IMR-90 (cell line): ENCODE results near the gene PRKAG2. TPM values are rescaled to one million over a fixed set of nuclear protein-coding genes. Genes with fewer than 3 reads are reported as not detected.

Experiments
- ATAC-seq: fragments of 200-7000 bp; cut with Tn5 transposase; 2 replicates; pipeline ENCODE4 v1.9.1; 2020; ENCODE audit warnings: low read depth, mild to moderate bottlenecking, moderate library complexity
- BruUV-seq: library from RNA; stranded (reverse); fragments of 400-500 nt; replicated peaks from 2 replicates; lab custom pipeline; 2021; lab: Mats Ljungman, UMichigan
- CTCF ChIA-PET: fragments of 300-600 bp; formaldehyde crosslinking; extraction: SDS; loops from one replicate; lab custom pipeline; 2021; ENCODE audit warnings: antibody characterized with exemption; lab: Yijun Ruan, JAX
- POLR2A ChIA-PET: fragments of 300-600 bp; sonication (Branson Sonifier 250); formaldehyde crosslinking; loops from one replicate; lab custom pipeline; 2022; ENCODE audit warnings: antibody characterized with exemption; ENCODE audit not compliant: unreplicated experiment; lab: Charles Lee
- DNase-seq: peaks from one replicate; pipeline ENCODE4 v3.0.0; 2013
- H2AFZ ChIP-seq: replicated peaks from 2 replicates; pipeline ENCODE3; 2013; ENCODE audit warnings: low read length, mild to moderate bottlenecking; ENCODE audit not compliant: poor library complexity
- H2AK5ac ChIP-seq: 2 replicates; pipeline ENCODE4 v1.6.1; 2013; ENCODE audit warnings: low read depth, low read length, inconsistent platforms
- H2AK9ac ChIP-seq: replicated peaks from 2 replicates; pipeline ENCODE3; 2013; ENCODE audit warnings: mild to moderate bottlenecking, low read depth, low read length, moderate library complexity; ENCODE audit not compliant: poor library complexity
- H2BK120ac ChIP-seq: 2 replicates; pipeline ENCODE4 v1.6.1; 2013; ENCODE audit warnings: low read depth, low read length, inconsistent platforms
- H2BK15ac ChIP-seq: 3 replicates; pipeline ENCODE4 v1.6.1; 2013; ENCODE audit warnings: low read depth, low read length, inconsistent platforms
- H2BK20ac ChIP-seq: 2 replicates; pipeline ENCODE4 v1.6.1; 2013; ENCODE audit warnings: low read depth, mild to moderate bottlenecking, inconsistent platforms, low read length, moderate library complexity
- H2BK5ac ChIP-seq: 2 replicates; pipeline ENCODE4 v1.6.1; 2013; ENCODE audit warnings: mild to moderate bottlenecking, low read depth, low read length, inconsistent platforms; ENCODE audit not compliant: poor library complexity, severe bottlenecking
- H3K14ac ChIP-seq: replicated peaks from 2 replicates; pipeline ENCODE4 v1.6.1; 2013; ENCODE audit warnings: low read depth, low read length, inconsistent platforms
- H3K18ac ChIP-seq: 2 replicates; pipeline ENCODE4 v1.6.1; 2013; ENCODE audit warnings: low read depth, low read length, control low read depth
- H3K23ac ChIP-seq: 2 replicates; pipeline ENCODE4 v1.6.1; 2013; ENCODE audit warnings: low read depth, low read length, inconsistent platforms
- H3K27ac ChIP-seq: 2 replicates; pipeline ENCODE4 v1.5.1; 2013; ENCODE audit warnings: mild to moderate bottlenecking, control low read depth, low read length; ENCODE audit not compliant: insufficient read depth
- H3K27me3 ChIP-seq: 2 replicates; pipeline ENCODE4 v1.6.1; 2013; ENCODE audit warnings: low read length; ENCODE audit not compliant: control insufficient read depth, insufficient read depth
- H3K36me3 ChIP-seq: 2 replicates; pipeline ENCODE4 v1.6.1; 2013; ENCODE audit warnings: low read length, mixed read lengths; ENCODE audit not compliant: control insufficient read depth, insufficient read depth
- H3K4ac ChIP-seq: 2 replicates; pipeline ENCODE4 v1.6.1; 2013; ENCODE audit warnings: low read depth, low read length, inconsistent platforms
- H3K4me1 ChIP-seq: 2 replicates; pipeline ENCODE4 v1.6.1; 2013; ENCODE audit warnings: low read length, mixed read lengths; ENCODE audit not compliant: control insufficient read depth, insufficient read depth
- H3K4me2 ChIP-seq: 2 replicates; pipeline ENCODE4 v1.6.1; 2013; ENCODE audit warnings: low read depth, mild to moderate bottlenecking, control low read depth, low read length, moderate library complexity
- H3K4me3 ChIP-seq: 2 replicates; pipeline ENCODE4 v1.5.1; 2013; ENCODE audit warnings: low read depth, mild to moderate bottlenecking, control low read depth, low read length, moderate library complexity; ENCODE audit not compliant: insufficient read depth
- H3K56ac ChIP-seq: 2 replicates; pipeline ENCODE4 v1.6.1; 2013; ENCODE audit warnings: low read length, inconsistent platforms; ENCODE audit not compliant: insufficient read depth; ENCODE audit errors: extremely low read depth
- H3K79me1 ChIP-seq, 2 experiments: 2 replicates each; pipeline ENCODE4 v1.6.1; 2013; ENCODE audit warnings: low read length in 2 of 2, inconsistent platforms in 1 of 2, low read depth in 1 of 2
- H3K9ac ChIP-seq: 2 replicates; pipeline ENCODE4 v1.6.1; 2013; ENCODE audit warnings: low read depth, low read length, control low read depth
- H3K9me1 ChIP-seq: 2 replicates; pipeline ENCODE4 v1.6.1; 2013; ENCODE audit warnings: low read length, inconsistent platforms; ENCODE audit not compliant: insufficient read depth
- H3K9me3 ChIP-seq: 2 replicates; pipeline ENCODE4 v1.6.1; 2013; ENCODE audit warnings: low read length; ENCODE audit not compliant: control insufficient read depth, insufficient read depth
- H4K20me1 ChIP-seq: 2 replicates; pipeline ENCODE4 v1.6.1; 2013; ENCODE audit warnings: low read length, inconsistent platforms; ENCODE audit not compliant: insufficient read depth
- H4K5ac ChIP-seq: 2 replicates; pipeline ENCODE4 v1.6.1; 2013; ENCODE audit warnings: mild to moderate bottlenecking, low read depth, low read length, control low read depth
- H4K8ac ChIP-seq, 2 experiments: 2 replicates each; pipeline ENCODE4 v1.6.1; 2013; ENCODE audit warnings: low read depth in 2 of 2, low read length in 2 of 2, control low read depth in 1 of 2, inconsistent platforms in 1 of 2
- H4K91ac ChIP-seq: 2 replicates; pipeline ENCODE4 v1.6.1; 2013; ENCODE audit warnings: low read depth, low read length, inconsistent platforms; ENCODE audit not compliant: insufficient read depth
- MAZ ChIP-seq: IDR thresholded peaks from 2 replicates; pipeline ENCODE4 v1.6.1; 2012; ENCODE audit warnings: low read depth, mild to moderate bottlenecking, low read length, improper control_type of control experiment, moderate library complexity, borderline replicate concordance
- RAD21 ChIP-seq: IDR thresholded peaks from 2 replicates; pipeline ENCODE4 v1.6.1; 2012; ENCODE audit warnings: low read length, improper control_type of control experiment
- RFX5 ChIP-seq: IDR thresholded peaks from 2 replicates; pipeline ENCODE4 v1.8.0; 2012; ENCODE audit warnings: low read depth, mild to moderate bottlenecking, low read length, moderate library complexity
- USF2 ChIP-seq: fragments of 150-350 bp; IDR thresholded peaks from 2 replicates; pipeline ENCODE4 v1.6.1; 2017; ENCODE audit warnings: mild to moderate bottlenecking, antibody characterized with exemption, low read length, low read depth
- WGBS, 2 experiments: methylation state at CpG; one replicate each; pipeline versions ENCODE4 v1.1.5 to v1.1.7; 2013; ENCODE audit warnings: missing lambda C conversion rate in 2 of 2; ENCODE audit not compliant: insufficient read length in 1 of 2; ENCODE audit errors: extremely low coverage in 2 of 2; 5-methylcytosine and 5-hydroxymethylcytosine counted together
- dilution Hi-C: fragments of 300-500 bp; cut with HindIII; formaldehyde crosslinking; loops from one replicate; pipeline ENCODE4 v1.14.3; 2018; ENCODE audit warnings: low sequenced_read_pairs; ENCODE audit not compliant: unreplicated experiment
- in situ Hi-C: fragments of 300-500 bp; cut with MboI; formaldehyde crosslinking; loops from 3 replicates; pipeline ENCODE4 v1.14.3; 2019; ENCODE audit warnings: low sequenced_read_pairs, inconsistent platforms, mixed read lengths
- intact Hi-C: fragments of 100-400 bp; cut with micrococcal nuclease; formaldehyde crosslinking; loops from 2 replicates; pipeline ENCODE4 v1.10.0; 2022
- polyA plus RNA-seq, 3 experiments: library from polyadenylated mRNA; depleted of rRNA; stranded (reverse); fragments of >200 nt; gene quantifications; 2 replicates each; pipeline ENCODE4 v1.2.3, GENCODE V29; 2012; ENCODE audit warnings: low replicate concordance in 1 of 3
- total RNA-seq: library from RNA; depleted of rRNA; stranded (reverse); fragments of >200 nt; gene quantifications from 2 replicates; pipeline ENCODE4 v1.2.3, GENCODE V29; 2012

PRKAG2 gene
- total and polyA plus RNA-seq, 2 of the 4 experiments (the other 2 are of a cell fraction): 15.4 to 21.6 TPM

GRCh38 chr7:151847681-151848081 lies 29.2 kb downstream of the PRKAG2 start (continued):
- no peak for TF ChIP-seq RFX5
- TF ChIP-seq RAD21: no peak
- no peak for TF ChIP-seq MAZ

GRCh38 chr7:151847136-151847535 lies 29.8 kb downstream of the PRKAG2 start:
- Histone ChIP-seq H4K91ac (no peak overlapping the region), H2AK5ac (no peak overlapping the region), H2AFZ (no peak overlapping the region), H3K9me3 (no peaks in the 10 kb centered on the region), H3K4me1 (no peaks in the 10 kb centered on the region; the same call in 1 of the 2 replicates), H3K9me1 (no peaks in the 10 kb centered on the region), H4K5ac (no peak overlapping the region), H3K23ac (no peak overlapping the region), H3K36me3 (no peaks in the 10 kb centered on the region), H4K20me1 (no peaks in the 10 kb centered on the region), H3K14ac (no peak overlapping the region), H2BK20ac (no peak overlapping the region), H3K27me3 (peaks cover 11% of the 10 kb centered on the region), H3K18ac (no peak overlapping the region), H2AK9ac (no peak overlapping the region), H3K4me2 (no peak overlapping the region), H3K79me1 (no peaks in the 10 kb centered on the region), H3K27ac (no peak overlapping the region), H3K9ac (no peak overlapping the region), H4K8ac (no peak overlapping the region), H2BK15ac (no peak overlapping the region), H3K4ac (no peak overlapping the region), H2BK5ac (no peak overlapping the region), H3K56ac (no peak overlapping the region), H2BK120ac (no peak overlapping the region), H3K4me3 (no peak overlapping the region)
- ATAC-seq (no peak), DNase-seq (no peak)
- ChIA-PET CTCF (no interaction called here), POLR2A (no interaction called here)
- no TSS peak for BruUV-seq
- in situ Hi-C loops: no loop called here
- no CpG with 5 or more reads among the region's 7 CpGs for WGBS, 2 experiments
- TF ChIP-seq USF2 (no peak), RFX5 (no peak), MAZ (no peak)
- intact Hi-C loops: no loop called here
- dilution Hi-C loops: no loop called here
